HepG2 (cell line): Measurements from ENCODE around the gene SASH1. TPM values are rescaled to one million over a fixed set of nuclear protein-coding genes. Genes with fewer than 3 reads are reported as not detected.

ENCODE experiments used
- AGO2 ChIP-seq: fragments of 200-400 bp; formaldehyde crosslinking; optimal IDR thresholded peaks from 2 replicates; pipeline ENCODE3; 2017; ENCODE audit warnings: mild to moderate bottlenecking, low read depth, low read length, moderate library complexity
- CCDC6 ChIP-seq: sonication (generic); formaldehyde crosslinking; IDR thresholded peaks from 2 replicates; pipeline ENCODE4 v1.8.1; 2022; ENCODE audit warnings: mild to moderate bottlenecking, missing genetic modification reagents, moderate library complexity
- DMAP1 ChIP-seq: IDR thresholded peaks from 2 replicates; pipeline ENCODE4 v1.6.1; 2016
- ELF3 ChIP-seq: IDR thresholded peaks from 2 replicates; pipeline ENCODE4 v1.6.1; 2016; ENCODE audit warnings: missing genetic modification reagents, missing compliant biosample characterization
- FUBP1 ChIP-seq: sonication (generic); formaldehyde crosslinking; IDR thresholded peaks from 2 replicates; pipeline ENCODE4 v1.5.1; 2020; ENCODE audit warnings: missing genetic modification reagents, mild to moderate bottlenecking, borderline replicate concordance
- KIAA2018 ChIP-seq: sonication (generic); formaldehyde crosslinking; IDR thresholded peaks from 2 replicates; pipeline ENCODE4 v1.5.0; 2020; ENCODE audit warnings: mild to moderate bottlenecking, missing genetic modification reagents, borderline replicate concordance
- NFE2L2 ChIP-seq: fragments of 150-350 bp; IDR thresholded peaks from 2 replicates; pipeline ENCODE4 v1.6.1; 2014; ENCODE audit warnings: low read length
- TFDP1 ChIP-seq: IDR thresholded peaks from 2 replicates; pipeline ENCODE4 v1.6.1; 2016; ENCODE audit warnings: missing compliant biosample characterization, missing genetic modification reagents, borderline replicate concordance
- TRIM24 ChIP-seq: sonication (generic); formaldehyde crosslinking; IDR thresholded peaks from 2 replicates; pipeline ENCODE4 v1.8.0; 2022; ENCODE audit warnings: mild to moderate bottlenecking, missing genetic modification reagents
- TSC22D2 ChIP-seq: sonication (generic); formaldehyde crosslinking; IDR thresholded peaks from 2 replicates; pipeline ENCODE4 v1.5.1; 2020; ENCODE audit warnings: missing genetic modification reagents, mild to moderate bottlenecking, borderline replicate concordance
- YEATS4 ChIP-seq: sonication (generic); formaldehyde crosslinking; IDR thresholded peaks from 2 replicates; pipeline ENCODE4 v1.4.0; 2020; ENCODE audit warnings: missing genetic modification reagents, borderline replicate concordance
- ZBTB7A ChIP-seq: sonication (generic); formaldehyde crosslinking; IDR thresholded peaks from 2 replicates; pipeline ENCODE4 v1.8.0; 2022; ENCODE audit warnings: mild to moderate bottlenecking, missing genetic modification reagents
- ZFP82 ChIP-seq: sonication (generic); formaldehyde crosslinking; IDR thresholded peaks from 2 replicates; pipeline ENCODE4 v1.5.1; 2020; ENCODE audit warnings: mild to moderate bottlenecking, missing genetic modification reagents, borderline replicate concordance
- ZNF224 ChIP-seq: sonication (generic); formaldehyde crosslinking; IDR thresholded peaks from 2 replicates; pipeline ENCODE4 v1.5.0; 2020; ENCODE audit warnings: mild to moderate bottlenecking, missing genetic modification reagents
- ZNF30 ChIP-seq: sonication (generic); formaldehyde crosslinking; IDR thresholded peaks from 2 replicates; pipeline ENCODE4 v1.5.0; 2020; ENCODE audit warnings: mild to moderate bottlenecking, missing genetic modification reagents
- ZNF501 ChIP-seq: sonication (generic); formaldehyde crosslinking; IDR thresholded peaks from 2 replicates; pipeline ENCODE4 v1.5.1; 2020; ENCODE audit warnings: mild to moderate bottlenecking, moderate library complexity, missing genetic modification reagents
- ZNF569 ChIP-seq: sonication (generic); formaldehyde crosslinking; IDR thresholded peaks from 2 replicates; pipeline ENCODE4 v1.5.0; 2020; ENCODE audit warnings: mild to moderate bottlenecking, missing genetic modification reagents, moderate library complexity, borderline replicate concordance
- polyA plus RNA-seq, 8 experiments: library from polyadenylated mRNA; depleted of rRNA in 3 of 8; stranded (reverse) in 7 of 8; unstranded in 1 of 8; fragments of >200 nt; fragmentation: Illumina TruSeq in 4 of 8; extraction: Trizol in 4 of 8; gene quantifications; 2 replicates each; pipeline versions ENCODE4 v1.2.1 to v1.2.3, GENCODE V29; 2011 to 2016; ENCODE audit warnings: low read depth in 4 of 8, missing spikeins in 1 of 8, mixed read lengths in 1 of 8; ENCODE audit not compliant: insufficient read depth in 1 of 8
- total RNA-seq, 5 experiments: library from RNA; depleted of rRNA; stranded (reverse); fragments of >200 nt; fragmentation: Illumina TruSeq; extraction: Trizol; gene quantifications; 2 replicates each; pipeline ENCODE4 v1.2.3, GENCODE V29; 2016; ENCODE audit warnings: low read depth in 1 of 5
- TF ChIP-seq, protein P1 (sequence below): sonication (generic); formaldehyde crosslinking; IDR thresholded peaks from 2 replicates; pipeline ENCODE4 v1.8.0; 2023; ENCODE audit warnings: mild to moderate bottlenecking, missing genetic modification reagents

The SASH1 gene
- total and polyA plus RNA-seq, 2 of the 13 experiments (the other 11 are each of a cell fraction or from before 2014, with no cell fraction given): 7.5 to 8.2 TPM

- TF ChIP-seq FUBP1 (CRISPR knock-in tag) (no peak), CCDC6 (CRISPR knock-in tag) (no peak), ZFP82 (CRISPR knock-in tag) (peak; percentile 51; the same call in 1 of the 2 replicates), KIAA2018 (no peak), ZNF30 (CRISPR knock-in tag) (no peak), YEATS4 (peak; percentile 30), TRIM24 (CRISPR knock-in tag) (no peak), DMAP1 (CRISPR knock-in tag) (no peak; the same call in 1 of the 2 replicates), AGO2 (no peak), TSC22D2 (CRISPR knock-in tag) (no peak), ZNF224 (CRISPR knock-in tag) (no peak), TFDP1 (no peak), ZBTB7A (no peak), NFE2L2 (no peak), ZNF569 (no peak), ELF3 (CRISPR knock-in tag) (no peak), ZNF501 (no peak)
- TF ChIP-seq, protein P1, sequence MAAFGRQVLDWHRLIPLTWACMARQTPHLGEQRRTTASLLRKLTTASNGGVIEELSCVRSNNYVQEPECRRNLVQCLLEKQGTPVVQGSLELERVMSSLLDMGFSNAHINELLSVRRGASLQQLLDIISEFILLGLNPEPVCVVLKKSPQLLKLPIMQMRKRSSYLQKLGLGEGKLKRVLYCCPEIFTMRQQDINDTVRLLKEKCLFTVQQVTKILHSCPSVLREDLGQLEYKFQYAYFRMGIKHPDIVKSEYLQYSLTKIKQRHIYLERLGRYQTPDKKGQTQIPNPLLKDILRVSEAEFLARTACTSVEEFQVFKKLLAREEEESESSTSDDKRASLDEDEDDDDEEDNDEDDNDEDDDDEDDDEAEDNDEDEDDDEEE (CRISPR knock-in tag): no peak
These were observed 613 bp upstream of the SASH1 start (continued) for GRCh38 chr6:148342100-148342349.
